Testis (tissue), 5 donors: ENCODE results near the gene TSHZ1. TPM values are rescaled to one million over a fixed set of nuclear protein-coding genes. Genes with fewer than 3 reads are reported as not detected.
A peak's percentile ranks its signal among the peaks of the same experiment; 100 is the strongest.

Source experiments
- DNase-seq: peaks from one replicate; pipeline ENCODE4 v3.0.0-alpha.2; 2019
- H3K27ac ChIP-seq, 2 donors: fragments of 200-600 bp; sonication (generic); one replicate each; pipeline ENCODE4 v1.5.1; 2019
- H3K27me3 ChIP-seq: fragments of 200-600 bp; sonication (generic); one replicate; pipeline ENCODE4 v1.5.1; 2019
- H3K36me3 ChIP-seq: fragments of 200-600 bp; sonication (generic); one replicate; pipeline ENCODE4 v1.5.1; 2017; ENCODE audit warnings: low read depth; ENCODE audit errors: missing control alignments
- H3K4me1 ChIP-seq: fragments of 200-600 bp; sonication (generic); one replicate; pipeline ENCODE4 v1.5.1; 2019
- H3K4me3 ChIP-seq, 2 donors: fragments of 200-600 bp; sonication (generic); one replicate each; pipeline ENCODE4 v1.5.1; 2017 to 2019
- H3K9me3 ChIP-seq: fragments of 200-600 bp; sonication (generic); one replicate; pipeline ENCODE4 v1.5.1; 2017
- CTCF ChIP-seq, 3 experiments: fragments of 450-650 bp in 2 of 3; fragments of 200-600 bp in 1 of 3; sonication (generic) in 1 of 3; IDR thresholded peaks; one replicate each; pipeline ENCODE4 v1.5.1; 2016 to 2019; ENCODE audit warnings: antibody characterized with exemption in 3 of 3, mild to moderate bottlenecking in 2 of 3, moderate library complexity in 1 of 3
- POLR2A ChIP-seq: fragments of 450-650 bp; IDR thresholded peaks from one replicate; pipeline ENCODE4 v1.6.1; 2017; ENCODE audit warnings: antibody characterized with exemption, mild to moderate bottlenecking, moderate library complexity
- WGBS, 2 donors: methylation state at CpG; one replicate each; pipeline ENCODE4 v1.1.5; 2018; 5-methylcytosine and 5-hydroxymethylcytosine counted together
- intact Hi-C: fragments of 100-400 bp; cut with DNase I; formaldehyde crosslinking; loops from one replicate; pipeline ENCODE4 v1.15.1; 2023; ENCODE audit warnings: low total_unique reads
- long read RNA-seq, 2 donors: transcript quantifications; one replicate each; lab custom pipeline, GENCODE V29; 2026
- polyA plus RNA-seq: library from polyadenylated mRNA; stranded (reverse); fragments of 350-450 nt; fragmentation: Illumina TruSeq; extraction: RNeasy Lipid Tissue Mini Kit (QIAGEN cat#74804); gene quantifications from one replicate; pipeline ENCODE4 v1.2.3, GENCODE V29; 2014; ENCODE audit warnings: low read depth, low replicate concordance; ENCODE audit not compliant: insufficient read depth
- total RNA-seq, 2 donors: library from RNA; depleted of rRNA; stranded (reverse); fragments of >200 nt; gene quantifications; one replicate each; pipeline ENCODE4 v1.2.3, GENCODE V29; 2016

Gene TSHZ1
- 10 to 100 TPM; 18.4 to 36.2 TPM for total RNA-seq
- polyA plus RNA-seq, result 12.8 TPM
- long read RNA-seq, donor 1, full-length matches to known transcripts, result 46 of 46 reads
- long read RNA-seq, donor 1, partial matches to known transcripts, result 0 of 46 reads
- long read RNA-seq, donor 1, other reads (novel, unspliced or antisense), result 0 of 46 reads
- long read RNA-seq, donor 2, full-length matches to known transcripts, result 37 of 37 reads
- long read RNA-seq, donor 2, partial matches to known transcripts, result 0 of 37 reads
- long read RNA-seq, donor 2, other reads (novel, unspliced or antisense), result 0 of 37 reads

DNA sequence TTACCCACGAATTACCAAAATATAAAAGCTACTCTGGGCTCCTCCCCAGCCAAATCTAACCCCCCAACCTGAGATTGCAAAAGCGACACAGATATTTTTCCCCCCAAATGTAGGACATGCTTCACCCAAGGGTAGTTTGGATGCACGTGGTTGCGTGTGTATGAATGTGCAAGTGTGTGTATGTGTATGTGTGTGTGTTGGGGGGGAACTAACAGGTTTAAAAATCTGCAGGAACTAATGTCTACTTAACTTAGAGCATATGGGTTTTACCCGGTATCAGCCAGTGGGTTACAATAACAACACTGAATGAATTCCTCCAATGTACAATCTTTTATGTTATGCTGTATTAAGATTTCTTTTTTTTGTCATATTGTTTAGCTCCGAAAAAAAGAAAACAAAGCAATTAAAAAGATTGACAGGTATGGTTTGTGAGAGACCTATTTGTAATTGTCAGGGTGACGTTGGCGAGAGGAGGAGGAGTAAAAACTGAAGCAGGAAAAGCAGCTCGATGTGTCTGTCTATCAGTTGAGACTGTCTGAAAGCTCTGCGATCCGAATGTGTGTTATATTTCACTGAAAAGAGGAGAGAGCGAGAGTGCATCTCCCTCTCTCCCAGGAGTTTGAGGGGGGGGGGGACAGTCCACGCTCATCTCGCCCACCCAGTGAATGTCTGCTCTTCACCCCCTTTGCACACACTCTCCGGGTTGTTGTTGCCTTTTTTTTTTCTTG is at the start of gene TSHZ1:
Gene TSHZ1, plus strand, starts transcription at position 524 of the 728 bp plus-strand sequence. CDS start 1,080 bp downstream, outside the sequence.
- no peaks in the 10 kb centered on the region for H3K36me3 ChIP-seq
- H3K27me3 ChIP-seq, result no peaks in the 10 kb centered on the region
- no peak for TF ChIP-seq CTCF (IDR thresholded peaks at IDR 0.05)
- TF ChIP-seq POLR2A, result no peak
- intact Hi-C loops, result no loop called here
- WGBS, 2 donors, result 1 to 2% methylated on average over 15 of the region's 15 CpGs
- H3K4me3 ChIP-seq, result peak within 1 kb of the TSS; percentile 88 to 93
- H3K9me3 ChIP-seq, result no peaks in the 10 kb centered on the region
- DNase-seq, result peak; percentile 89
- peak within 1 kb of the TSS; percentile 93 to 97 for H3K27ac ChIP-seq
- peaks cover 18% of the 10 kb centered on the region for H3K4me1 ChIP-seq

DNA sequence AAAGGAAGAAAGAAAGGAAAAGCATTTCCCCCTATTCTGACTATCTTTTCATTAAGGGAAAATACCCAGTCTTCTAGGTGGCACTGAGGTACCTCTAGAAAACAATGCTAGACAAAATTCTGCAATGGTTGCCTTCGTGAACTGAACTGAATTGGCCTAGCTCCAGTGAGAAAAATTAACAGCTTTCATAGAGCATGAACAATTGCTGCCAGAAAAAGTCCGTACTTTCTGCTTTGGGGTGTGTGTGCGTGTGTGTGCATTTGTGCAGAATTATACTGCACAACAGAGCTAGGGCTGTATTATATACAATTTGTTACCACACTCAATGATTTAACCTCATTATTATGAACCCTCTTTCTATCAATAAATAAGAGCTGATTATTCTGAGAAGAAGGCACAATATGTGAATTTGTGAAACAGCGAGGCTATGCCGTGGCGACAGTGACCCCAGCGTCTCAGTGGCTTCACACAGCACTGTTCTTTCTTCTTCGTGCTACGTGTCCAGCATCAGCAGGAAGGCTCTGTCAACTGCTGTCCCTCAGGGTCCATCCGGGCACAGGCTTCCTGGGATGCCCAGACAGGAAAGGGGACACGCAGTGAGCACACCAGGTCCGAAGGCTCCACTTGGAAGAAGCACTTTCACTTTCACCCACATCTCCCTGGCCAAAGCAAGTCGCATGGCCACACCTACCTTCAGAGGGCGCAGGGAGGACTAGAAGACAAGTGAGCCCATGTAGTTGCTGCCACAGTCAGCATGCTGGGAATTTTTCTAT is 49.2 kb upstream of the TSHZ1 start:
- peak overlapping the region in 1 of 2 donors; percentile 56 for H3K27ac ChIP-seq
- peak overlapping the region; percentile 29 to 45 for H3K4me3 ChIP-seq
- H3K36me3 ChIP-seq, result no peaks in the 10 kb centered on the region
- peak; percentile 31 for DNase-seq
- intact Hi-C loops, result no loop called here
- no peaks in the 10 kb centered on the region for H3K9me3 ChIP-seq
- 52 to 53% methylated on average over 14 of the region's 14 CpGs for WGBS, 2 donors
- H3K27me3 ChIP-seq, result no peaks in the 10 kb centered on the region
- H3K4me1 ChIP-seq, result no peaks in the 10 kb centered on the region
- TF ChIP-seq CTCF (IDR thresholded peaks at IDR 0.05) (no peak), POLR2A (no peak)

GRCh38 chr18:75162467-75162866 is 48.1 kb upstream of the TSHZ1 start:
- 55 to 65% methylated on average over 3 of the region's 3 CpGs for WGBS, 2 donors
- H3K9me3 ChIP-seq, result no peaks in the 10 kb centered on the region
- no peak overlapping the region for H3K27ac ChIP-seq
- DNase-seq, result peak; percentile 43
- H3K4me1 ChIP-seq, result no peaks in the 10 kb centered on the region
- no peaks in the 10 kb centered on the region for H3K36me3 ChIP-seq
- H3K4me3 ChIP-seq, result no peak overlapping the region
- intact Hi-C loops, result no loop called here
- H3K27me3 ChIP-seq, result no peaks in the 10 kb centered on the region
- no peak for TF ChIP-seq CTCF (IDR thresholded peaks at IDR 0.05)
- TF ChIP-seq POLR2A, result no peak

DNA sequence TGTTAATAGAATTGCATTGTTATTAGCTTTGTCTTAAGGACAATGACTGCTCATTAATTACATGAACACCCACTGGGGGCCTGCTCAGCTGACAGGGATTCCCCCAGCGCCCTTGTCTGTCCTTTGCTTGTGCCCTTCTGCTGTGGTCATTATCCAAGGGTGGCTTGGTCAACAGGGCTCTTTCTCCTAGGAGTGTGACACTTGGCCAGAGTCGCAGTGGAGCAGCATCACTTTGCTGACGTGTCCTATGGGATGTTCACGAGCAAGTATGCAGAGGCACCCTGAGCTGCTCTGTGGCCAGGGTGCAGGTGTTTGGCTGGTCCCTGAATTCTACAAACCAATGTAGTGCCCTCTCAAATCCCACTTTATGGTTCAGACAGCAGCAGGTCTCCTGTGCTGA is 47.6 kb upstream of the TSHZ1 start:
- H3K36me3 ChIP-seq, result no peaks in the 10 kb centered on the region
- no peak for DNase-seq
- WGBS, 2 donors, result 94 to 100% methylated on average over 4 of the region's 4 CpGs
- no peaks in the 10 kb centered on the region for H3K9me3 ChIP-seq
- H3K27ac ChIP-seq, result no peak overlapping the region
- H3K27me3 ChIP-seq, result no peaks in the 10 kb centered on the region
- intact Hi-C loops, result no loop called here
- no peaks in the 10 kb centered on the region for H3K4me1 ChIP-seq
- TF ChIP-seq CTCF (IDR thresholded peaks at IDR 0.05), result no peak
- no peak for TF ChIP-seq POLR2A
- H3K4me3 ChIP-seq, result no peak overlapping the region
